GM10266 (cell line): Measurements from ENCODE around the gene DYNLT4.
"Not testable (repeated sequence)": the region's sequence is repeated elsewhere in the genome, so short reads cannot be mapped to it uniquely, and the experiment has no call there.

Experiments used
- DNase-seq: peaks from one replicate; pipeline ENCODE4 v3.0.0; 2012; ENCODE audit errors: extremely low spot score
- CTCF ChIP-seq: IDR thresholded peaks from 2 replicates; pipeline ENCODE4 v1.5.1; 2012; ENCODE audit warnings: mild to moderate bottlenecking, low read depth; ENCODE audit not compliant: control insufficient read depth, insufficient read depth; ENCODE audit errors: missing control alignments

DYNLT4 gene

GRCh38 chr1:44776730-44777068 is 30.5 kb downstream of the DYNLT4 start:
- DNase-seq: no peak
- no peak for TF ChIP-seq CTCF

- DNase-seq: no peak
- no peak for TF ChIP-seq CTCF
Observed at GRCh38 chr1:44775930-44776729, 31.0 kb downstream of the DYNLT4 start.

- no peak for TF ChIP-seq CTCF
- peak; percentile 90 for DNase-seq
Observed at GRCh38 chr1:44775078-44775929, 31.8 kb downstream of the DYNLT4 start, which contains the start of gene RPS8. Gene RPS8 (plus strand): TSS chr1:44775540. CDS start chr1:44775597, 57 bp downstream.

- DNase-seq: not testable (repeated sequence)
Observed at GRCh38 chr1:44766421-44766820, 40.7 kb downstream of the DYNLT4 start.

GRCh38 chr1:44760876-44761275 is 46.3 kb downstream of the DYNLT4 start:
- no peak for TF ChIP-seq CTCF
- no peak for DNase-seq

- DNase-seq: no peak
- TF ChIP-seq CTCF: no peak
Observed at GRCh38 chr1:44759077-44759476, 48.1 kb downstream of the DYNLT4 start.

GRCh38 chr1:44757420-44757819 is 49.7 kb downstream of the DYNLT4 start:
- TF ChIP-seq CTCF: no peak
- DNase-seq: no peak
